NCI-H345 (cell line): ENCODE results near the gene ZSCAN32.

ENCODE experiments used
- DNase-seq: peaks from one replicate; lab custom pipeline; 2025; lab: John Stamatoyannopoulos, UW

The ZSCAN32 gene

DNA sequence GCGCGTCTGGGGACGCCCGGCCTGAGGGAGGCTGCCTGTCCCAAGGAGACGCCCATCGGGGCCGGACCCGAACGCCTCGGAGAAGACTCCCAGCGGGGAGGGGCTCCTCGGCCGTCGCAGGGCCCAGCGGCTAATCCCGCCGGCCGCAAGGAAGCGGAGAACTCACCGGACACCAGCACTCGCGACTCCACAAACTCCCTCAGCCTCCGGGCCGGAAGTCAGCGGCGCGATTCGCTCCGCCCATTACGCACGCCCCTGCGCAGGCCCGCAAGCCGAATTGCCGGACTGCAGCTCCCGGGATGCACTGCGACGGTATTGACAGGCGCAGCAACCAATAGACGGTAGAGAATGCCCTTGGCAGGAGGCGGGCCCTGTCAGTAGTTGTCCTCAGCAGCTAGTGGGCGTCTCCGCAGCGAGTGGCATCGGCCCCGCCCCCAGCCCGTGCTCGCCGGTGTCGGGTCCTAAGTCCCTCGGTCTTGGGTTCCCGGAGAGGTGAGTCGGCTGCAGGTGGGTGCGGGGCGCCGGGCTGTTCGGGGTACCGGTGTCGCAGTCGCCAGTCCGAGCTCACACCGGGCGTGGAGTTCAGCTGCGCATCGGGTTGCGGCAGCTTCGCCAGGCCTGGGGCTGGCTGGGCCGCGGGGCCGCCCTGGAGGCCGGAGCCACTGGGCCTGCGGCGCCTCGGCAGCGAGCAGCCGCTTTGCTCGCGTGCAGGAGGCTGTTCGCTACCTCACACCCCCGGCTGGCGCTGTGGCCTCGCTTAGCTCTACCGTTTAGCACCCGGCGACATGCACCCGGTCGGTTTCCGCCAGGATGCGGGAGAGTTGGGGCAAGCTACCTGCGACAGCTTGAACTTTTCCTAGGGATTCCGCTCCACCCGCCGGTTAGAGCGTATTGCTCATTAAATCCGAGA lies at the start of gene ZSCAN32, which contains the start of gene ZNF174:
Gene ZSCAN32, minus strand, starts transcription at position 226 of the 910 bp plus-strand sequence. CDS start 3,447 bp downstream, outside the sequence.
Gene ZNF174, plus strand, starts transcription at position 437 of the 910 bp plus-strand sequence. CDS start 790 bp downstream, outside the sequence.
- peak; percentile 99 for DNase-seq

DNA sequence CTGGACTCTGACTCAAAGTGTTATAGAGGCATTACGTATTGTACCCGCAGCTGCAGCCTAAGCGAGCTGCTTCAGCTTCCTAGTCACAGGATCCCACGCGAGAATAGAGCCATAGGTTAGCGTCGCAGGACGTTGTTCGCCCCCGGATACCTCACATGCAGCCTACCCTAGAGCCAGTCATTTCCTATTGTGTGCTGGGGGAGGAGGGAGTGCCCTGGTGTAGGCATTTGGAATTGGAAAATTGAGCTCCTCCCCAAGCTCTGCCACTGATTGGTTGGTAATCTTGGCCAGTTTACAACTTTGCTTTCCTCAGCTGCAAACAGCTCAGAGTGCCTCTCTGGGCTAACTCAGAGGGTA lies 43.2 kb upstream of the ZSCAN32 start:
- DNase-seq: no peak

DNA sequence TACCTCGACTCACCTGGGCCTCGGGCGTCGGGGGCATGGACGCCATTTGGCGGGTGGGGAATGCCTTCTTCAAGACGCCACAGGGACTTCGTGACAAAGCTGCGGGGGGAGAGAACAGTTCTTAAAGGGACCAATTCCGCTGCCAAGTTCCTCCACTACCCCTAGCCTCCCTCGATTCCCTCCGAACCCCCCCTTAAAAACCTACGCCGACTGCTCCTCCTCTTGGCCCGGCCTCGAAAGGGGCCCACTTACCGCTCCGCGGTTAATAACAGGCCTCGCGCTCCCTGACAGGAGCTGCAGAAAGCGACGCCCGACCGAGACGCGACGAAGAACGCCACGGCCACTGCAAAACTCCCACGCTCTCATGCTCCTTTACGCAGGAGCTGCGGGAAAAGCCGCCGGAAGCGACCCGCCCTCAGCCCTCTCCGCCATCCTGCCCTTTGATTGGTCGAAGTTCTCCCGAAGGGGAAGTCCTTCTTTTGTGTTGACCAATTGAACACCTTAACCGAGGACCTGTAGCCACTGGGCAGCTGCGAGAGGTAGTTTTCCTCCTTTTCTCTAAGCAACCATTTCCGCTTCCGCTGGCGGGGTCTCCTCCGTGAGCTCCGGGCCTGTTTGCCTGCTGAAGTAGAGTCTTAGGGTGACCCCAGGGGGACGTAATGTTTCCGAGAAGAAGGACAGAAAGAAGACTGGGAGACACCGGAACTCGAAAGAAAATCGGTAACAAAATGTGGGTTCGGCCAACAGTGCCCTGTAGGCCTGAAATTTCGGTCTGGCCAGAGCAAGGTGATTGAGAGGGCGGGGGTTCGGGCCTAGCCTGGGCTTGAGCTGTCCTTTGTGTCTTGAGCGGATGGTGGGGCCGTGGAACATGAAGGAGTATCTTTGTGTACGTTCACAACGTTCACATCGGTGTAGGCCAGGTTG lies 42.6 kb upstream of the ZSCAN32 start, which contains the start of the genes NAA60 and ZNF597:
Gene NAA60, plus strand, starts transcription at position 573 of the 924 bp plus-strand sequence. CDS start 32,548 bp downstream, outside the sequence.
Gene ZNF597, minus strand, starts transcription at position 397 of the 924 bp plus-strand sequence. Its CDS starts 351 bp downstream, at position 46.
- peak; percentile 84 for DNase-seq

DNA sequence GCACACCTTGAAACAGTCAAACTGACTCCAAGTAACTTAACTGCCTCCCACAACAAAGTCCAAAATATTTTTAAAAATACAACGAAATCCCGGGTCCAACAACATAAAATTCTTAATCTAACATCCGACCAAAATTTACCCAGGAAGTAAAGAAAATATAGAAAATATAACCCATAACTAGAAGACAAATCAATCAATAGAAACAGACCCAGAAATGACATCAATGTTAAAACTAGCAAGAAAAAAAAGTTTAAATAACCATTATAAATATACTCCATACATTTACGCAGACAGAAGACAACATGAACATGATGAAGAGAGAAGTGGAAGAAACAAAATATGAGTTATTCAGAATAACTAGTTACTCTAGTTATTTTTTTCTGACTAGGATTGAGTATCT lies 38.8 kb upstream of the ZSCAN32 start:
- DNase-seq: no peak

DNA sequence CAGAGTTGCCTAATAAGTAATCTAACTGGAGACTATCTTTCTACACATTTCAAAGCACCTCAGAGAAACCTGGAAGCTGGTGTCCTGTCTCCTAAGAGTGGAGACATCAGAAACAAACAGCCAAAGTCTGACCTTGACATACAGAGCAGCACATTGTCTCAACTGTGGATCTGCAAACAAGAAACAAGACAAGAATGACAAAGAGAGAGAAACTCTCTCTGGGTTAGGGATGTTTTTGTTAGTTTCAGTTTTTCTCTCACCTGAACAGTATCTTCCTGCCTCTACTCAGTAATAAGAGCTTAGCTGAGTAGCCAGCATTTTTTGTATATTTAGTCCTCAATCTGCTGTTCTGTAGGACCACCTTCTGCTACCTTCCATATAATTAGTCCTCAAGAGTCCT lies 33.6 kb upstream of the ZSCAN32 start:
- DNase-seq: no peak

DNA sequence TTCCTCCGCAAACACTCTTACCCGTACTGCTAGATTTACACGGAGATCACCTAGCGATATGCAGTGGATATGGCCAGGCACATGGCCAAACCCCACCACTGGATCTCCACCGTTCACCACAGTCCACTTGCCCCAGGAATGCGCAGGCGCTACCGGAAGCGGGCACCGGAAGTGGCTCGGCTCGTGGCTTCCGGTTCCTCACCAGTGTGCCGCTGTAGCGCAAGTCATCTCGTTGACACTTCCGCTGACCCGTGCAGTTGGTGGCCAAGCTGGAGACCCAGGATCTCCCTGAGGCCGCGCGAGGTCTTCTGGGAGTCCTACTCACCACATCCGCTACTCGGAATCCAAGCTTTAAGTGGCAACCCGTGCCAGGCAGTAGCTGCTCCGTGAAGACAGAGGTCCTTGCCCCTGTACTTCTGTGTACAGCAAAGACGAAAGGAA lies 31.0 kb upstream of the ZSCAN32 start:
- DNase-seq: no peak

DNA sequence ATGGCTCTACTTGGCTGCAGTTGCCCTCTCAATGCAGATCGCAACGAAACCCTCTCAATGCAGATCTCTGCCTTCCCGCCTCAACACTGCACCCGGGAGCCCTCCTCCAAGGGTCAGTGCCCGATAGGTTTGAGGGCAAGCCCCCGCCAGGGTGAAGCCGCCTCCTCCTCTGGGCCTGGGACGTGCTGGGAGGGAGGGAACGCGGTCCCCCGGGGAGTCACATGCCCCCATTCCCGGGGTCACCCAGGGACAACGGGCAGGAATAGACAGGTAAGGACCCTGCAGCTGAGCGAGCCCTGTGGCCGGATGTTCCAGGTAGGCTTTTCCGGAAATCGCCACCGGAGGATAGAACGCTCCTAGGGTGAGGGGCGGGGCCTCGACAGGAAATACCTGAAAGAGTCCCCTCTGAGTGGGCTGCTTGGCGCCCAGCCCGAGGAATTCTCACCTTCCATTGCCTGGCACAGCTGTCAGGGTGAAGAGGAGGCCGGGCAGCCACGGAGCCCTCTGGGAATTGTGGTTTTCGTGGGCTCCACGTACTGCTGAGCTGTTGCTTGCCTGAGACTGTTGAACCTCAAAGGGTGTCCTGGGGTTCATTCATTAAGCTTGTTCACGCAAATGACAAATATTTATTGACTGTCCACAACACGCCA lies 13.1 kb upstream of the ZSCAN32 start:
- DNase-seq: no peak

DNA sequence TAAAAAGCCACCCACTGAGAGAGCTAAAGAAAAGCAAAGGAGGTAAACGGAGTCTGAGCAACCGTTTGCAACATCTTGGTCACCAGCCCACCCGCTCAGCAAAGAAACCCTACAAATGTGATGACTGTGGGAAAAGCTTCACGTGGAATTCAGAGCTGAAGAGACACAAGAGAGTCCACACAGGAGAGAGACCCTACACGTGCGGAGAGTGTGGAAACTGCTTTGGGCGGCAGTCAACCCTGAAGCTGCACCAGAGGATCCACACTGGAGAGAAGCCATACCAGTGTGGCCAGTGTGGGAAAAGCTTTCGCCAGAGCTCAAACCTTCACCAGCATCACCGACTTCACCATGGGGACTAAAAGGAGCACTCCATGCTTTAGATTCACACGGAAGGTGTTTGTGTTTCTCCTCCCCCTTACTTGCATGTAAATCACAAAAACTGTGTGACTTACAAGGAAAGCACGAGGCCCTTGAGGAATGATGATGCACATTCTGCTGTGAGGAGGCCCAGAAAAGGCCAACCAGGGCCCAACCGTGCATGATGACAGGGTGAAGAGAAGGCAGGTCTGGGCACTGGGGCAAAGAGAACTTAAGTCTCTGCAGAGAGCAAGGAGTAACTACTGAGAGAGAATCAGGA lies 7.9 kb upstream of the ZSCAN32 start:
- DNase-seq: no peak

DNA sequence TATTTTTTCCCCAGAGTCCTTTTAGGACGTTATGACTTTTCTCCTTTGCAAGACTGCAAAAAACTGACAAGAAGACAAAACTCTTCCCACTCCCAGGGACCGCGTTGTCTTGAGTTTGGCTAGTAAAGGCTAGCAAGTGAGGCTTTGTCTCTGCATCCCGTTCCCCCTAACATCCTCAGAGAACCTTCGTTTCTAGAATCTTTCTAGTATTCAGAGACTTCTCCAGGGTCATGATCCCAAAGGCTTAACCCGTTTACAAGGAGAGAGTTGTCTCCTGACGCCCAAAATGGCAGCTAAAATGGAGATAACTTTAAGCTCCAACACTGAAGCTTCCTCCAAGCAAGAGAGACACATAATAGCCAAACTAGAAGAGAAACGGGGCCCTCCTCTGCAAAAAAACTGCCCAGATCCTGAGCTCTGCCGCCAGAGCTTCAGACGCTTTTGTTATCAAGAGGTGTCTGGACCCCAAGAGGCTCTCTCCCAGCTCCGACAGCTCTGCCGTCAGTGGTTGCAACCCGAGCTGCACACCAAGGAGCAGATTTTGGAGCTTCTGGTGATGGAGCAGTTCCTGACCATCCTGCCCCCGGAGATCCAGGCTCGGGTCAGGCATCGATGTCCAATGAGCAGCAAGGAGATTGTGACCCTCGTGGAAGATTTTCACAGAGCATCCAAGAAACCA lies 1.1 kb upstream of the ZSCAN32 start:
- DNase-seq: no peak

DNA sequence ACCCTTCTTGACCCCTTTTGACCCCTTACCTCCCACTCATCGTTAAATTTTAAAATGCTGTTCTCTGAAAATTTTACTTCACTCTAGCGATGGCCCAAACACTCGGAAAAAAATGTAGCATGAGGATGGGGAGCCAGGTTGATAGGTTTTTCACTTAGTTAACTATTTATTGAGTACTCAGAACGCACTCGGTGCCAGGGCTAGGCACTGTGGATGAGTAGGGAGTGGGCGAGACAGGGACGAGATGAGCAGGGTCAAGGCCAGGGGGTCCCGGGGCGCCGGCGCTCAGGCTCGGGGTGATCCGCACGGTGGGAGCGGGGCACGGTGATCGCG lies 392 bp downstream of the ZSCAN32 start:
- no peak for DNase-seq

DNA sequence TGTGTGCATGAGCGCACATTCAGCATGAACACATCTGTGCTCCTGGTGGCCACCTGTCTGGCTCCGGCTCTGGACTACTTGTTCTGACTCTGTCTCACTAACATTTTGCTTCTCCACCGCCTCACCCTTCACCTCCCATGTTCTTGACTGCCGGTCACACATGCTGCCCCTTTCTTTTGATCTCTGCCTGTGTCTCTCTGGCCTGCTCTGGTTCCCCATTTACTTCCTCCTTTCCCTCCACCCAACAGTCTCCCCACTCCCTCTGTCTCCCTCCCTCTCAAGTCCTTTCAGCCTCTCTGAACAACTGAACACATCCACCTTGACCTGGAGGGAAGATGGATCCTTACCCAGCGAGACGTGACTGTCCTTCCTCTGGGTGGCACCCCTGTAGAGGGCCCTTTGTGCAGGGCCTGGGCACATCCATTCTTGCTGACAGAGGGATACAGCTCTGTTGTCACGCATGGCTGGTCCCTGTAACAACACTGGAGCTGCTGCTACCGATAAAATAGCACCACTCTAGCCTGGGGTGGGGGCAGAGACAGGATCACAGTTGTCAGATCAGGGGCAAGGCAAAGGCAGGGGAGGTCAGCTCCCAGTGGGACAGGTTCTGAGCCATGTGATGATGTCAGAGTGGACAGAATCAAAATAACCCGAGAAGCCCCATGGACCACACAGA lies 11.0 kb downstream of the ZSCAN32 start:
- DNase-seq: no peak

DNA sequence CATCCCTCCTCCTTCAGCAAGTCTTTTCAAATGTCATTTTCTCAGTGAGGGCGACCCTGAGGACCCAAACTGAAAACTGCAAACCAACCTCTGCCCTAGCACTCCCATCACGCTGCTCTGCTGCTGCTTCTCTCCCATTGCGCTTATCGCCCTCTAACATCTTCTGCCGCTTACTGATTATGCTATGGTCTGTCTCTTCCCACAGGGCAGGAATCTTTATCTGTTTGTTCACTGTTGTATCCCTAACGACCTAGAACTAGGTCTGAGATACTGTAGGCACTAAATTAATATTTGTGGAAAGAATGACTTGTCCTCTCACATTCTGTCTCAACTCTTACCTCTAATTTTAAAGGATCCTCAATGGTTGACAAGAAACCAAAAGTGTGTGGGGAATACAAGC lies 12.5 kb downstream of the ZSCAN32 start:
- DNase-seq: no peak

DNA sequence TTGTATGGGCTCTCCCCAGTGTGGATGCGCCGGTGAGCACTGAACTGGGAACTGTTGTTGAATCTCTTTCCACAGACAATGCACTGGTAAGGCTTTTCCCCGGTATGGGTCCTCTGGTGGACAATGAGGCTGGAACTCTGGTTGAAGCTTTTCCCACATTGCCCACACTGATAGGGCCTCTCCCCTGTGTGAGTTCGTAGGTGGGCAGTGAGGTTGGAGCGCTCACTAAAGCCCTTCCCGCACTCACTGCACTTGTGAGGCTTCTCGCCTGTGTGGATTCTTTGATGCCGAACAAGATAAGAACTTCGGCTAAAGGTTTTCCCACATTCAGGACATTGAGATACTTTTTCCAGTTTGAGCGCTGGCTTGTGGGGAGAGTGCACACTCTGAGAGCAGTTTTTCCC lies 17.8 kb downstream of the ZSCAN32 start:
- no peak for DNase-seq

DNA sequence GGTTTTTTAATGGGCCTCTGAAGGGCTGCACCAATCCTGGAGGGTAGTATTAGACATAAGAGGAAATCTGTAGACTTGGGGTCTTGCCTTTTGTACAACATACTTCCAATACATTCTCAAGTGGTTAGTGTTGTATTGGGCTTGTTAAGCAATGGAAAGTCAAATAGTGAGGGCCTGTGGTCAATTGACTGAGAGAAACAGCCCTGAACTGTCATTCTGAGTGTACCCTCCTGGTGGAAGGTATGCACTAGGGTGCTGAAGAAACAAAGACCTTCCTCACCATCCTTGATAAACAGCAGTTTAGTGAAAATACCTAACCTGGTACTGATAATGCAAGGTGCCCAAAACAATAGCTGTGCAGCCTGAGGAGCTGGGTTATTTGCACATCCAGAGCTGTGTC lies 22.9 kb downstream of the ZSCAN32 start:
- DNase-seq: no peak

DNA sequence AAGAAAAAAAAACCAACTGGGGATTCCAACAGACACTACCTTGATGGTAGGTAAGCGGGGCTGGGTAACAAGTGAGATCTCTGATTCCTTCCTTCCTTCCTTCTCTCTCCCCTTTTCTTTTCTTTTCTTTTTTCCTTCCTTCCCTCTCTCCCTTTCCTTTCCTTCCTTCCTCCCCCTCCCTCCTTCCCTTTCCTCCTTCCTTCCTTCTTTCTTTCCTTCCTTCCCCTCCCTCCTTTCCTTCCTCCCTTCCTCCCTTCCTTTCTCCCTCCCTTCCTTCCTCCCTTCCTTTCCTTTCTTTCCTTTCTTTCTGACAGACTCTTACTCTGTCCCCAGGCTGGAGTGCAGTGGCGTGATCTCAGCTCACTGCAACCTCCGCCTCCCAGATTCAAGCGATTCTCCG lies 25.1 kb downstream of the ZSCAN32 start:
- no peak for DNase-seq

DNA sequence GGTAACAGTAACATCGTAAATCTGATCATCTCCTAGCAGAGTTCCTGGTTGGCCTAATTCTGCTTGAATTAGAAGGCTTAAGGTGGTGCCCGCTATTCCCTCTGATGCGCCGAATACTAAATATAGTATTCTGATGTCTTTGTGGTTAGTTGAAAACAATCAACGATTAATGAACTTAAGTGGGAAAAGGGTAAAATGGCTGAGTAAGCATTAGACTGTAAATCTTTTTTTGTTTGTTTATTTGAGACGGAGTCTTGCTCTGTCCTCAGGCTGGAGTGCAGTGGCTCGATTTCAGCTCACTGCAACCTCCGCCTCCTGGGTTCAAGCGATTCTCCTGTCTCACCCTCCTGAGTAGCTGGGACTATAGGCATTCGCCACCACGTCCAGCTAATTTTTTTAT lies 31.7 kb downstream of the ZSCAN32 start:
- DNase-seq: no peak

DNA sequence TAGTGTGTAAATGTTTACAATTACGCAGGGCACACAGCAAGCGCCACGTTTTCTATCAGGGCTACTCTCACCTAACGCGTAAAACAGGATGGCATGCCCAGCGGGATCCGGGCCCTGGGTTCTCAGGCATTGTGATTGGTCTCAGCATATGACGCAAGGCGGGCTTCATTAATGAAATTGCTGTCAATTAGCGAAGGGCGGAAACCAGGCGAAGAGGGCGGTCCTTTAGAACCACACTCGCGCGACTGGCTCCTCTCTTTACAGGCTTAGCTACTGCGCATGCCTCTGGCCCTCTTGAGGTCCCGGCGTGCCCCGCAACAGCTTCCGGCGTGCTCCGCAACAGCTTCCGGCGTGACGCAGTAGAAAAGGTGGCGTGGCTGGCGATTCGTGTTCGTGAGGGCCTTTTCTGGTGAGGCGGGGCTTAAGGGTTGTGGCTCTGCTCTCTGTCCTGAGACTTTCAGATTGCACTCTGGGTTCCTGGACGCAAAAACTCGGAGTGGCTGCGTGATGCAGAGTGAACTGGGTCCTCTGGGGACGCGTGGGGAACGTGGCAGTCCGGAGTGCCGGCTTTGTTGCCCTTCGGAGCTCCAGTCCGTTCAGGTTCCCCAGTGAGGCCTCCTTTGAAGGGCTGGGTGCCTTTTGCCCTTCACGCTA lies 35.9 kb downstream of the ZSCAN32 start:
- DNase-seq: no peak

DNA sequence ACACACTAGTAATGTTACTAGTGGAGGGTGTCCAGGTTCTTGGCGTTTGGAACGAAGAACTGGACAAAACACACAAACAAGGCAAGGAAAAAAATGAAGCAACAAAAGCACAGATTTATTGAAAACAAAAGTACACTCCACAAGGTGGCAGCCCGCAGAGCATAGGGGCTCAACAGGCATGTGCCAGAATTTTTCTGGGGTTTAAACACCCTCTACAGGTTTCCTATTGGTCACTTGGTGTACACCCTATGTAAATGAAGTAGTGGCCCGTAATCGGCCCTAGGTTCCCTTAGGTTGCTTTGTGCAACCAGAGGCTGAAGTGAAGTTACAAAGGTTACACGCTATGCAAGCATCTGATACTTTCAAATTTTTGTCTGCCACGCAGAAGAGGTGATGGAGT lies 37.0 kb downstream of the ZSCAN32 start:
- DNase-seq: no peak

DNA sequence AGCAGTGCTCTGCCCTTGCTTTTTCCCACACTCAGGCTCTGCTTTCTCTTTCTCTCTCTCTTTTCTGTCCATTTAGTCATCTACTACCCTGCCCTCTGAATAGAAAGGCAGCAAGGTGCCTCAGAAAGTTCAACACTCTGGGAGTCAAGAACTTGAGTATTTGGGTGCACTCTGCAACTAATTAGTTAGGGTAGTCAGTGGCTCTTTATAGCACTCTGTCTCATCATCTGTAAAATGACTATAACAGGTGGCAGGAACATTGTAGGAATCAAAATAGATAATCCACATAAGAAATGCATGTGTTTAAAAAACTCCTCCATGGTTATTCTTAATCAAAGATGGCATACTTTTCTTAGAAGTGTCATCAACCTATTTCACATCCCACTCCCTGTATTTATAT lies 37.9 kb downstream of the ZSCAN32 start:
- no peak for DNase-seq

DNA sequence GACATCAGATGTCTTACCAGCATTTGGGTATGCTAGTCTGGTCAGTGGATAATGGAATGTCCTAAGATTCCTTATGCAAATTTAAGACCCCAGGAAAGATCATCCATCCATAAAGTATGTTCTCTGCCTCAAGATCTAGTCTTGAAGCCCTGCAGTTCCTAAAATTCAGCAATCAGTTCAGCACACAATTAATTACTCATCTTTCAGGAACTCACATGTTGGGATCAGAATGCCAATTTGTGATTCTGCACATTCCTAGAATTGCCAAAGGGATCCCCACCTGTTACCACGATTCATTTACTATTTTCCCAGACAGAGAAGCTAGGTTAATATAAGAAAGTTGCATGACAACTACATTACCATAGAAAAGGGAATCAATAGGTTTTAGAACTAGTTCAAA lies 41.9 kb downstream of the ZSCAN32 start:
- no peak for DNase-seq
